ENCODE measurements around the gene ENGASE.

The ENGASE gene

GRCh38 chr17:79131701-79132100, 57.1 kb downstream of the ENGASE start:
- H3K27ac Mint-ChIP-seq = no peak overlapping the region
- ATAC-seq (no peak), DNase-seq (no peak)
- peaks cover 4% of the 10 kb centered on the region for H3K27me3 Mint-ChIP-seq
- no peaks in the 10 kb centered on the region for H3K9me3 Mint-ChIP-seq
- no peaks in the 10 kb centered on the region for H3K4me1 Mint-ChIP-seq
- no peak overlapping the region for H3K4me3 Mint-ChIP-seq
- no peaks in the 10 kb centered on the region for H3K36me3 Mint-ChIP-seq (ENCODE audit: low read depth)

- no peak for ATAC-seq
- no peak for DNase-seq
- Mint-ChIP-seq H3K27me3 (peaks cover 7% of the 10 kb centered on the region), H3K4me1 (no peaks in the 10 kb centered on the region), H3K4me3 (no peak overlapping the region), H3K36me3 (ENCODE audit: low read depth) (no peaks in the 10 kb centered on the region), H3K9me3 (no peaks in the 10 kb centered on the region), H3K27ac (no peak overlapping the region)
Observed at GRCh38 chr17:79132271-79133064, 57.8 kb downstream of the ENGASE start.

GRCh38 chr17:79133214-79133613, 58.6 kb downstream of the ENGASE start:
- Mint-ChIP-seq H3K36me3 (ENCODE audit: low read depth) (no peaks in the 10 kb centered on the region), H3K4me3 (no peak overlapping the region), H3K27me3 (peaks cover 11% of the 10 kb centered on the region), H3K4me1 (no peaks in the 10 kb centered on the region), H3K27ac (no peak overlapping the region), H3K9me3 (peaks cover under 1% of the 10 kb centered on the region)
- DNase-seq (no peak), ATAC-seq (no peak)

GRCh38 chr17:79133985-79134384, 59.4 kb downstream of the ENGASE start:
- no peaks in the 10 kb centered on the region for H3K36me3 Mint-ChIP-seq (ENCODE audit: low read depth)
- ATAC-seq = no peak
- no peak for DNase-seq
- no peak overlapping the region for H3K27ac Mint-ChIP-seq
- H3K27me3 Mint-ChIP-seq = peaks cover 14% of the 10 kb centered on the region
- peaks cover 5% of the 10 kb centered on the region for H3K9me3 Mint-ChIP-seq
- H3K4me1 Mint-ChIP-seq = no peaks in the 10 kb centered on the region
- no peak overlapping the region for H3K4me3 Mint-ChIP-seq

- no peaks in the 10 kb centered on the region for H3K36me3 Mint-ChIP-seq (ENCODE audit: low read depth)
- no peak for DNase-seq
- H3K4me3 Mint-ChIP-seq = no peak overlapping the region
- H3K9me3 Mint-ChIP-seq = peaks cover 5% of the 10 kb centered on the region
- H3K4me1 Mint-ChIP-seq = no peaks in the 10 kb centered on the region
- H3K27ac Mint-ChIP-seq = no peak overlapping the region
- peaks cover 14% of the 10 kb centered on the region for H3K27me3 Mint-ChIP-seq
- ATAC-seq = no peak
Observed at GRCh38 chr17:79135011-79135410, 60.4 kb downstream of the ENGASE start.

GRCh38 chr17:79135628-79136405, 61.2 kb downstream of the ENGASE start:
- H3K4me1 Mint-ChIP-seq = no peaks in the 10 kb centered on the region

More at GRCh38 chr17:79135628-79136405, 61.2 kb downstream of the ENGASE start:
- Mint-ChIP-seq H3K4me3 (no peak overlapping the region), H3K27ac (no peak overlapping the region), H3K36me3 (ENCODE audit: low read depth) (no peaks in the 10 kb centered on the region), H3K9me3 (peaks cover 5% of the 10 kb centered on the region), H3K27me3 (peaks cover 14% of the 10 kb centered on the region)
- DNase-seq (no peak), ATAC-seq (no peak)

Data from activated naive CD8-positive, alpha-beta T cell treated with anti-CD3 and anti-CD28 coated beads, Interleukin-2, amount 50 U/mL, for 24 hours (primary cell).